OCI-LY3 (cell line): ENCODE results near the gene WNT6.

ENCODE experiments used
- H2AFZ ChIP-seq: fragments of 200-600, 300-600 bp; shearing (Covaris generic); 2 replicates; pipeline ENCODE4 v1.6.0; 2014; ENCODE audit warnings: antibody characterized with exemption, low read depth, low read length
- H3K27ac ChIP-seq: fragments of 200-600, 300-600 bp; sonication (generic); 2 replicates; pipeline ENCODE4 v1.5.1; 2014; ENCODE audit warnings: mild to moderate bottlenecking, low read length, moderate library complexity, mixed read lengths
- H3K27me3 ChIP-seq: fragments of 200-600, 300-600 bp; sonication (generic); 2 replicates; pipeline ENCODE4 v1.6.1; 2014; ENCODE audit warnings: low read depth, low read length, mixed read lengths
- H3K36me3 ChIP-seq: fragments of 200-600, 300-600 bp; sonication (generic); replicated peaks from 2 replicates; pipeline ENCODE3; 2014; ENCODE audit warnings: low read depth, low read length, mixed read lengths
- H3K4me1 ChIP-seq: fragments of 300-600, 200-600 bp; sonication (generic); 2 replicates; pipeline ENCODE4 v1.6.1; 2014; ENCODE audit warnings: low read length, mixed read lengths
- H3K4me2 ChIP-seq: fragments of 200-600, 300-600 bp; sonication (generic); 2 replicates; pipeline ENCODE4 v1.6.1; 2014; ENCODE audit warnings: low read length, mixed read lengths
- H3K4me3 ChIP-seq: fragments of 300-600, 200-600 bp; sonication (generic); 2 replicates; pipeline ENCODE4 v1.5.1; 2014; ENCODE audit warnings: antibody characterized with exemption, mild to moderate bottlenecking, low read length, moderate library complexity
- H3K79me2 ChIP-seq: fragments of 300-600, 200-600 bp; shearing (Covaris generic); 2 replicates; pipeline ENCODE4 v1.6.1; 2014; ENCODE audit warnings: mild to moderate bottlenecking, low read length, mixed read lengths
- H3K9ac ChIP-seq: fragments of 300-600, 200-600 bp; shearing (Covaris generic); 2 replicates; pipeline ENCODE4 v1.6.0; 2014; ENCODE audit warnings: mild to moderate bottlenecking, low read length, moderate library complexity
- H3K9me3 ChIP-seq: fragments of 200-600, 300-600 bp; shearing (Covaris generic); 2 replicates; pipeline ENCODE4 v1.6.1; 2014; ENCODE audit warnings: low read length, mixed read lengths; ENCODE audit not compliant: insufficient read depth
- H4K20me1 ChIP-seq: fragments of 200-600, 300-600 bp; sonication (generic); 2 replicates; pipeline ENCODE4 v1.6.1; 2016; ENCODE audit warnings: low read length, mixed read lengths; ENCODE audit not compliant: insufficient read depth
- CTCF ChIP-seq: fragments of 200-600, 300-600 bp; sonication (generic); IDR thresholded peaks from 2 replicates; pipeline ENCODE4 v1.5.1; 2014; ENCODE audit warnings: antibody characterized with exemption, low read length, low read depth
- EZH2phosphoT487 ChIP-seq: fragments of 200-600 bp; shearing (Covaris generic); IDR thresholded peaks from 2 replicates; pipeline ENCODE4 v1.6.1; 2018; ENCODE audit warnings: antibody characterized with exemption, mixed run types, low read depth

The WNT6 gene

GRCh38 chr2:218855305-218856166 lies 4.1 kb upstream of the WNT6 start:
- Histone ChIP-seq H3K27ac (no peak overlapping the region), H3K4me1 (no peaks in the 10 kb centered on the region), H3K4me2 (no peak overlapping the region), H3K79me2 (no peaks in the 10 kb centered on the region), H4K20me1 (no peaks in the 10 kb centered on the region), H3K36me3 (no peaks in the 10 kb centered on the region), H3K4me3 (no peak overlapping the region), H3K9me3 (no peaks in the 10 kb centered on the region), H3K27me3 (no peaks in the 10 kb centered on the region; the same call in 1 of the 2 replicates), H2AFZ (no peak overlapping the region), H3K9ac (no peak overlapping the region)
- TF ChIP-seq CTCF (no peak), EZH2phosphoT487 (no peak)

GRCh38 chr2:218856167-218856895 lies 3.3 kb upstream of the WNT6 start:
- H3K27ac ChIP-seq: no peak overlapping the region

GRCh38 chr2:218856896-218857243 lies 2.7 kb upstream of the WNT6 start:
- no peaks in the 10 kb centered on the region for H3K9me3 ChIP-seq
- no peaks in the 10 kb centered on the region for H3K4me1 ChIP-seq
- H3K27me3 ChIP-seq: no peaks in the 10 kb centered on the region; the same call in 1 of the 2 replicates
- no peak overlapping the region for H3K9ac ChIP-seq
- no peak overlapping the region for H3K4me2 ChIP-seq
- no peaks in the 10 kb centered on the region for H3K79me2 ChIP-seq
- no peak for TF ChIP-seq EZH2phosphoT487
- TF ChIP-seq CTCF: no peak
- no peaks in the 10 kb centered on the region for H4K20me1 ChIP-seq
- no peak overlapping the region for H2AFZ ChIP-seq
- no peak overlapping the region for H3K27ac ChIP-seq
- no peaks in the 10 kb centered on the region for H3K36me3 ChIP-seq
- H3K4me3 ChIP-seq: no peak overlapping the region

More at GRCh38 chr2:218856167-218856895, 3.3 kb upstream of the WNT6 start:
- H3K4me2 ChIP-seq: no peak overlapping the region
- H3K9ac ChIP-seq: no peak overlapping the region
- no peaks in the 10 kb centered on the region for H3K4me1 ChIP-seq
- H2AFZ ChIP-seq: no peak overlapping the region
- H4K20me1 ChIP-seq: no peaks in the 10 kb centered on the region
- TF ChIP-seq EZH2phosphoT487: no peak
- no peak for TF ChIP-seq CTCF
- H3K36me3 ChIP-seq: no peaks in the 10 kb centered on the region
- no peak overlapping the region for H3K4me3 ChIP-seq
- no peaks in the 10 kb centered on the region; the same call in 1 of the 2 replicates for H3K27me3 ChIP-seq
- no peaks in the 10 kb centered on the region for H3K79me2 ChIP-seq
- H3K9me3 ChIP-seq: no peaks in the 10 kb centered on the region

- Histone ChIP-seq H4K20me1 (no peaks in the 10 kb centered on the region), H3K4me2 (no peak overlapping the region), H3K79me2 (no peaks in the 10 kb centered on the region), H2AFZ (no peak overlapping the region), H3K27me3 (no peaks in the 10 kb centered on the region; the same call in 1 of the 2 replicates), H3K27ac (no peak overlapping the region), H3K9ac (no peak overlapping the region), H3K36me3 (no peaks in the 10 kb centered on the region), H3K4me1 (no peaks in the 10 kb centered on the region), H3K9me3 (no peaks in the 10 kb centered on the region), H3K4me3 (no peak overlapping the region)
- TF ChIP-seq CTCF (no peak), EZH2phosphoT487 (no peak)
Measured at GRCh38 chr2:218857371-218858137, 2.1 kb upstream of the WNT6 start.
